Measurements from ENCODE around the gene ETFA. TPM values are rescaled to one million over a fixed set of nuclear protein-coding genes. Genes with fewer than 3 reads are reported as not detected.

Gene ETFA
- total and polyA plus RNA-seq, 2 of the 8 experiments (the other 6 are each of a cell fraction or from before 2014, with no cell fraction given) = 60.9 to 90.0 TPM

GRCh38 chr15:76200641-76201105, 110.6 kb downstream of the ETFA start:
- FAIRE-seq (no peak), DNase-seq (ENCODE audit: low read depth in 1 of 2, low spot score in 2 of 2) (no peak)
- H3K36me3 ChIP-seq (ENCODE audit: control insufficient read depth in 2 of 4, insufficient read depth in 4 of 4, low read length in 3 of 4) = no peaks in the 10 kb centered on the region
- WGBS, 2 experiments (ENCODE audit: extremely low coverage in 1 of 2, insufficient coverage in 1 of 2, insufficient read length in 1 of 2, insufficient replicate concordance in 2 of 2, low coverage in 1 of 2, low lambda C conversion rate in 2 of 2, missing lambda C conversion rate in 1 of 2) = 96% methylated on average over 5 of the region's 5 CpGs; no CpG with 5 or more reads in 1 of the 2 experiments
- CTCF ChIA-PET (ENCODE audit: partially characterized antibody) = interaction anchor here (1.0 to 3.3 kb wide), 8 partner anchors 9 to 134 kb away, joined by 4 to 13 read pairs (median 8); no protein-coding TSS in a partner anchor
- no peak overlapping the region for H3K4ac ChIP-seq (replicated peaks; ENCODE audit: insufficient read length, low read depth, low read length)
- no peaks in the 10 kb centered on the region for H3K79me1 ChIP-seq (ENCODE audit: low read depth, low read length)
- no peak overlapping the region for H3K23ac ChIP-seq (ENCODE audit: insufficient read length)
- H2BK15ac ChIP-seq (ENCODE audit: low read length) = no peak overlapping the region
- no peak overlapping the region for H3K14ac ChIP-seq (ENCODE audit: insufficient read length)
- no peak overlapping the region for H2BK20ac ChIP-seq (ENCODE audit: low read length)
- H3K4me1 ChIP-seq (replicated peaks in 1 of 4; ENCODE audit: control insufficient read depth in 3 of 4, insufficient read depth in 4 of 4, low read length in 3 of 4) = peaks cover 0 to 20% (median 6%) of the 10 kb centered on the region in 4 experiments; a peak in 4 of 7 replicates
- H3K4me2 ChIP-seq (ENCODE audit: insufficient read depth in 1 of 2, low read depth in 2 of 2, low read length in 2 of 2) = no peak overlapping the region; a peak in 1 of 4 replicates
- H4K20me1 ChIP-seq (replicated peaks in 1 of 2; ENCODE audit: control insufficient read depth in 1 of 2, insufficient read depth in 2 of 2, low read length in 2 of 2) = no peaks in the 10 kb centered on the region
- H2AFZ ChIP-seq (ENCODE audit: low read length) = no peak overlapping the region
- H2BK5ac ChIP-seq (ENCODE audit: low read depth, low read length) = no peak overlapping the region; the same call in 1 of the 2 replicates
- no peak overlapping the region for H2AK5ac ChIP-seq (ENCODE audit: low read depth, low read length)
- no peak overlapping the region; the same call in 1 of the 2 replicates for H3K27ac ChIP-seq (ENCODE audit: low read depth, low read length)
- H3K4me3 ChIP-seq (ENCODE audit: extremely low read depth in 1 of 4, insufficient read depth in 2 of 4, low read depth in 3 of 4, low read length in 4 of 4) = no peak overlapping the region
- H4K8ac ChIP-seq (ENCODE audit: extremely low read depth, insufficient read depth, low read length) = no peak overlapping the region
- POLR2A ChIA-PET (ENCODE audit: partially characterized antibody) = no interaction called here
- H3K56ac ChIP-seq (replicated peaks; ENCODE audit: insufficient read length, low read depth, low read length) = no peak overlapping the region
- no peak overlapping the region for H4K91ac ChIP-seq (replicated peaks; ENCODE audit: insufficient read length, low read length)
- no peak overlapping the region for H3K18ac ChIP-seq (ENCODE audit: extremely low read depth, low read length)
- H3K9ac ChIP-seq (replicated peaks in 1 of 4; ENCODE audit: extremely low read depth in 1 of 4, low read depth in 3 of 4, low read length in 3 of 4) = no peak overlapping the region
- no peak overlapping the region for H2BK12ac ChIP-seq (ENCODE audit: low read depth, low read length)
- no peaks in the 10 kb centered on the region for H3K79me2 ChIP-seq (ENCODE audit: control insufficient read depth in 1 of 2, insufficient read depth in 2 of 2, low read length in 2 of 2)
- no peak overlapping the region for H4K5ac ChIP-seq (ENCODE audit: insufficient read length, low read depth, low read length)
- H2BK120ac ChIP-seq (replicated peaks; ENCODE audit: low read depth, low read length) = no peak overlapping the region
- no peaks in the 10 kb centered on the region for H3K9me3 ChIP-seq (ENCODE audit: insufficient read depth in 2 of 2, low read depth in 1 of 2, low read length in 1 of 2)
- H3K23me2 ChIP-seq (ENCODE audit: low read depth, low read length) = no peaks in the 10 kb centered on the region
- no peaks in the 10 kb centered on the region; a peak in 1 of 7 replicates for H3K27me3 ChIP-seq (replicated peaks in 1 of 4; ENCODE audit: control insufficient read depth in 3 of 4, extremely low read depth in 1 of 4, insufficient read depth in 3 of 4, low read length in 3 of 4)
- no peak for TF ChIP-seq JUN (IDR thresholded peaks at IDR 0.05; ENCODE audit: low read depth, low read length)
- TF ChIP-seq CTCF (IDR thresholded peaks at IDR 0.05; ENCODE audit: control extremely low read depth in 1 of 3, insufficient read depth in 1 of 3, low read depth in 1 of 3, low read length in 3 of 3) = no peak
- no peak for TF ChIP-seq ASH2L (IDR thresholded peaks at IDR 0.05; ENCODE audit: low read length)
- no peak for TF ChIP-seq CHD1 (IDR thresholded peaks at IDR 0.05; ENCODE audit: low read depth, low read length)
- no peak for TF ChIP-seq POLR2A (IDR thresholded peaks at IDR 0.05; ENCODE audit: control extremely low read depth in 1 of 2, low read depth in 2 of 2, low read length in 2 of 2)
- TF ChIP-seq RBBP5 (IDR thresholded peaks at IDR 0.05; ENCODE audit: borderline replicate concordance, low read depth, low read length) = no peak
- TF ChIP-seq ZNF274 (IDR thresholded peaks at IDR 0.05; ENCODE audit: borderline replicate concordance, extremely low read depth, low read length) = no peak
- TF ChIP-seq KDM1A (IDR thresholded peaks at IDR 0.05; ENCODE audit: borderline replicate concordance, low read length) = no peak
- no peak for TF ChIP-seq RAD21 (IDR thresholded peaks at IDR 0.05 in 1 of 2, conservative IDR thresholded peaks at IDR 0.05 in 1 of 2; ENCODE audit: low read depth in 2 of 2, low read length in 2 of 2)
- TF ChIP-seq CBX5 (IDR thresholded peaks at IDR 0.05; ENCODE audit: low read depth, low read length) = no peak
- no peak for TF ChIP-seq TAF7 (optimal IDR thresholded peaks at IDR 0.05; ENCODE audit: borderline replicate concordance, low read depth, low read length)

All from H1 (cell line).